K562 (cell line): ENCODE measurements around the gene GALM. TPM values are rescaled to one million over a fixed set of nuclear protein-coding genes. Genes with fewer than 3 reads are reported as not detected.
"Not testable (repeated sequence)": the region's sequence is repeated elsewhere in the genome, so short reads cannot be mapped to it uniquely, and the experiment has no call there.

Source experiments
- ATF7 ChIP-seq: fragments of 450-650 bp; IDR thresholded peaks from 2 replicates; pipeline ENCODE4 v1.7.1; 2014; ENCODE audit warnings: mild to moderate bottlenecking, moderate library complexity
- LARP7 ChIP-seq: fragments of 450-650 bp; IDR thresholded peaks from 2 replicates; pipeline ENCODE4 v1.6.1; 2016
- NFATC3 ChIP-seq: fragments of 450-650 bp; IDR thresholded peaks from 2 replicates; pipeline ENCODE4 v1.6.1; 2017; ENCODE audit warnings: mild to moderate bottlenecking
- NR2C1 ChIP-seq, 2 experiments: fragments of 450-650 bp; IDR thresholded peaks; 2 replicates each; pipeline ENCODE4 v1.6.1; 2017; ENCODE audit warnings: mild to moderate bottlenecking in 2 of 2, antibody characterized with exemption in 1 of 2, inconsistent platforms in 1 of 2, missing compliant biosample characterization in 1 of 2, missing genetic modification characterization in 1 of 2
- REST ChIP-seq, 2 experiments: fragments of 450-650 bp; formaldehyde crosslinking in 1 of 2; IDR thresholded peaks; 2 replicates each; pipeline versions ENCODE4 v1.4.0 to v1.6.1; 2014 to 2020; ENCODE audit warnings: mild to moderate bottlenecking in 2 of 2, borderline replicate concordance in 1 of 2, low read depth in 1 of 2
- ZBTB40 ChIP-seq, 2 experiments: fragments of 450-650 bp in 1 of 2; sonication (generic) in 1 of 2; formaldehyde crosslinking in 1 of 2; IDR thresholded peaks; 2 replicates each; pipeline versions ENCODE4 v1.7.1 to v1.9.0; 2016 to 2022; ENCODE audit warnings: inconsistent platforms in 1 of 2, mild to moderate bottlenecking in 1 of 2, missing genetic modification reagents in 1 of 2
- ZEB2 ChIP-seq: fragments of 450-650 bp; IDR thresholded peaks from 2 replicates; pipeline ENCODE4 v1.6.1; 2016
- polyA plus RNA-seq, 8 experiments: library from polyadenylated mRNA; depleted of rRNA in 4 of 8; stranded (reverse) in 5 of 8; unstranded in 3 of 8; fragments of >200 nt; fragmentation: Nextera tagmentation in 2 of 8; fragmentation: Illumina TruSeq in 1 of 8; extraction: Ambion mirVana in 2 of 8; extraction: Trizol in 1 of 8; gene quantifications; 2 replicates each; pipeline versions ENCODE4 v1.2.1 to v1.2.3, GENCODE V29; 2011 to 2014; ENCODE audit warnings: inconsistent platforms in 1 of 8, missing spikeins in 1 of 8
- total RNA-seq, 7 experiments: library from RNA; depleted of rRNA in 6 of 7; stranded (reverse); fragments of >200 nt in 6 of 7; fragmentation: Illumina TruSeq in 2 of 7; extraction: Trizol in 2 of 7; gene quantifications; 2 replicates each; pipeline versions ENCODE4 v1.2.1 to v1.2.3, GENCODE V29; 2011 to 2021; ENCODE audit warnings: low replicate concordance in 1 of 7

GALM gene
- total and polyA plus RNA-seq, 9 of the 15 experiments (the other 6 are each of a cell fraction or from before 2014, with no cell fraction given): 22.1 to 51.7 (median 27.9) TPM

- TF ChIP-seq ZBTB40 (IDR thresholded peaks at IDR 0.05) (peak; percentile 57), ATF7 (peak; percentile 87), REST (IDR thresholded peaks at IDR 0.05; ENCODE audit: borderline replicate concordance) (peak; percentile 64; the same call in 1 of the 2 replicates), LARP7 (peak; percentile 79; the same call in 1 of the 2 replicates), NR2C1 (IDR thresholded peaks at IDR 0.05) (peak; percentile 74), NR2C1 (tag; IDR thresholded peaks at IDR 0.05) (peak; percentile 67; the same call in 1 of the 2 replicates), NFATC3 (peak; percentile 64; the same call in 1 of the 2 replicates), ZEB2 (peak; percentile 92)
- TF ChIP-seq ZBTB40 (CRISPR knock-in tag; IDR thresholded peaks at IDR 0.05); REST (CRISPR knock-in tag; IDR thresholded peaks at IDR 0.05; ENCODE audit: low read depth): not testable (repeated sequence)
These were observed 22.0 kb upstream of the GALM start (continued) for GRCh38 chr2:38643683-38644511.
